H9 (cell line): ENCODE results near the gene STAP2. TPM values are rescaled to one million over a fixed set of nuclear protein-coding genes. Genes with fewer than 3 reads are reported as not detected.

Source experiments
- DNase-seq: peaks from one replicate; pipeline ENCODE4 v3.0.0-alpha.2; 2017
- H2AFZ ChIP-seq: one replicate; pipeline ENCODE4 v1.6.1; 2013; ENCODE audit warnings: mild to moderate bottlenecking, low read length, control low read depth, moderate library complexity
- H2AK5ac ChIP-seq: 2 replicates; pipeline ENCODE4 v1.6.1; 2013; ENCODE audit warnings: low read length, control low read depth, mixed read lengths; ENCODE audit not compliant: insufficient read length
- H2BK120ac ChIP-seq: one replicate; pipeline ENCODE4 v1.6.1; 2013; ENCODE audit warnings: low read depth, mild to moderate bottlenecking, low read length, control low read depth, inconsistent platforms; ENCODE audit not compliant: poor library complexity, severe bottlenecking
- H2BK12ac ChIP-seq: 2 replicates; pipeline ENCODE4 v1.6.1; 2013; ENCODE audit warnings: low read length, control low read depth, mixed read lengths, low read depth; ENCODE audit not compliant: insufficient read length
- H2BK15ac ChIP-seq: 2 replicates; pipeline ENCODE4 v1.6.1; 2013; ENCODE audit warnings: low read depth, low read length, control low read depth
- H2BK20ac ChIP-seq: one replicate; pipeline ENCODE4 v1.6.1; 2013; ENCODE audit warnings: low read depth, mild to moderate bottlenecking, low read length, control low read depth, inconsistent platforms; ENCODE audit not compliant: poor library complexity, severe bottlenecking
- H2BK5ac ChIP-seq: 2 replicates; pipeline ENCODE4 v1.6.1; 2013; ENCODE audit warnings: low read length, control low read depth, mixed read lengths; ENCODE audit not compliant: insufficient read length
- H3K14ac ChIP-seq: 2 replicates; pipeline ENCODE4 v1.6.1; 2013; ENCODE audit warnings: low read length, control low read depth; ENCODE audit not compliant: insufficient read depth
- H3K18ac ChIP-seq: 2 replicates; pipeline ENCODE4 v1.6.1; 2013; ENCODE audit warnings: low read depth, mild to moderate bottlenecking, mixed read lengths, low read length, control low read depth; ENCODE audit not compliant: insufficient read length
- H3K23ac ChIP-seq: 2 replicates; pipeline ENCODE4 v1.6.1; 2013; ENCODE audit warnings: low read length, control low read depth, mixed read lengths, low read depth; ENCODE audit not compliant: insufficient read length
- H3K23me2 ChIP-seq: 2 replicates; pipeline ENCODE4 v1.6.1; 2013; ENCODE audit warnings: low read depth, mild to moderate bottlenecking, mixed read lengths, low read length, control low read depth; ENCODE audit not compliant: insufficient read length, poor library complexity, severe bottlenecking
- H3K27ac ChIP-seq: 2 replicates; pipeline ENCODE4 v1.5.1; 2013; ENCODE audit warnings: low read length, control low read depth, mixed read lengths, low read depth; ENCODE audit not compliant: insufficient read length
- H3K27me3 ChIP-seq: 2 replicates; pipeline ENCODE4 v1.6.1; 2013; ENCODE audit warnings: low read length, control low read depth, inconsistent platforms; ENCODE audit not compliant: insufficient read depth
- H3K4ac ChIP-seq: 2 replicates; pipeline ENCODE4 v1.6.1; 2013; ENCODE audit warnings: low read depth, mild to moderate bottlenecking, control low read depth, inconsistent platforms, low read length, moderate library complexity
- H3K4me1 ChIP-seq: 2 replicates; pipeline ENCODE4 v1.6.1; 2013; ENCODE audit warnings: low read length, control low read depth, inconsistent platforms; ENCODE audit not compliant: insufficient read depth
- H3K4me2 ChIP-seq: 2 replicates; pipeline ENCODE4 v1.6.1; 2013; ENCODE audit warnings: low read length, control low read depth, mixed read lengths; ENCODE audit not compliant: insufficient read length, insufficient read depth
- H3K56ac ChIP-seq: 2 replicates; pipeline ENCODE4 v1.6.1; 2013; ENCODE audit warnings: low read depth, mild to moderate bottlenecking, mixed read lengths, low read length, control low read depth; ENCODE audit not compliant: insufficient read length
- H3K79me1 ChIP-seq: 2 replicates; pipeline ENCODE4 v1.6.1; 2013; ENCODE audit warnings: low read depth, mild to moderate bottlenecking, moderate library complexity, low read length, control low read depth, inconsistent platforms; ENCODE audit not compliant: insufficient read depth, poor library complexity, severe bottlenecking
- H3K79me2 ChIP-seq: 2 replicates; pipeline ENCODE4 v1.6.1; 2013; ENCODE audit warnings: low read length, control low read depth, inconsistent platforms; ENCODE audit not compliant: insufficient read depth
- H3K9ac ChIP-seq: 2 replicates; pipeline ENCODE4 v1.6.1; 2013; ENCODE audit warnings: low read length, control low read depth, mixed read lengths; ENCODE audit not compliant: insufficient read length; ENCODE audit errors: extremely low read depth
- H3K9me3 ChIP-seq: one replicate; pipeline ENCODE4 v1.6.1; 2013; ENCODE audit warnings: low read depth, low read length, inconsistent platforms; ENCODE audit not compliant: control insufficient read depth
- H3T11ph ChIP-seq: one replicate; pipeline ENCODE4 v1.6.1; 2013; ENCODE audit warnings: mild to moderate bottlenecking, low read length, control low read depth, inconsistent platforms
- H4K20me1 ChIP-seq: one replicate; pipeline ENCODE4 v1.6.1; 2013; ENCODE audit not compliant: control insufficient read depth, insufficient read length, insufficient read depth
- H4K5ac ChIP-seq: 2 replicates; pipeline ENCODE4 v1.6.1; 2013; ENCODE audit warnings: low read depth, mild to moderate bottlenecking, mixed read lengths, low read length, control low read depth; ENCODE audit not compliant: insufficient read length
- H4K8ac ChIP-seq: replicated peaks from 2 replicates; pipeline ENCODE4 v1.6.1; 2013; ENCODE audit warnings: low read length, control low read depth, mixed read lengths, low read depth; ENCODE audit not compliant: insufficient read length
- H4K91ac ChIP-seq: 2 replicates; pipeline ENCODE4 v1.6.1; 2013; ENCODE audit warnings: low read depth, mild to moderate bottlenecking, moderate library complexity, mixed read lengths, low read length, control low read depth; ENCODE audit not compliant: insufficient read length
- H3K27ac Mint-ChIP-seq, 3 experiments: 2 replicates in 2 of 3; 3 replicates in 1 of 3; pipeline ENCODE4 v1.8.0; 2020 to 2021; ENCODE audit warnings: mixed read lengths in 3 of 3, mild to moderate bottlenecking in 1 of 3, moderate library complexity in 1 of 3
- H3K27me3 Mint-ChIP-seq: 2 replicates; pipeline ENCODE4 v1.8.0; 2021; ENCODE audit warnings: low read depth, mild to moderate bottlenecking, moderate library complexity, mixed read lengths
- H3K36me3 Mint-ChIP-seq, 3 experiments: 2 replicates in 2 of 3; 3 replicates in 1 of 3; pipeline ENCODE4 v1.8.0; 2020 to 2021; ENCODE audit warnings: low read depth in 3 of 3, mixed read lengths in 3 of 3; ENCODE audit not compliant: insufficient read depth in 1 of 3
- H3K4me1 Mint-ChIP-seq, 2 experiments: 2 replicates each; pipeline ENCODE4 v1.8.0; 2020; ENCODE audit warnings: mixed read lengths in 2 of 2
- H3K4me3 Mint-ChIP-seq, 2 experiments: 2 replicates in 1 of 2; 3 replicates in 1 of 2; pipeline ENCODE4 v1.8.0; 2020 to 2021; ENCODE audit warnings: mild to moderate bottlenecking in 2 of 2, mixed read lengths in 2 of 2, moderate library complexity in 1 of 2
- H3K9me3 Mint-ChIP-seq, 2 experiments: 2 replicates in 1 of 2; 3 replicates in 1 of 2; pipeline ENCODE4 v1.8.0; 2020; ENCODE audit warnings: mild to moderate bottlenecking in 2 of 2, mixed read lengths in 2 of 2, moderate library complexity in 1 of 2
- WGBS: extraction: QIAGEN DNeasy Blood & Tissue Kit; methylation state at CpG from one replicate; pipeline ENCODE4 v1.1.7; 2013; ENCODE audit warnings: missing lambda C conversion rate, low lambda C conversion rate, mixed read lengths; ENCODE audit not compliant: insufficient read length; ENCODE audit errors: extremely low coverage; 5-methylcytosine and 5-hydroxymethylcytosine counted together
- total RNA-seq: library from RNA; stranded (reverse); gene quantifications from 2 replicates; pipeline ENCODE4 v1.2.1, GENCODE V29; 2021
- TF ChIP-seq, protein P1 (sequence below): fragments of 200-600 bp; sonication (generic); conservative IDR thresholded peaks from 3 replicates; pipeline ENCODE4 v1.8.0; 2021; ENCODE audit warnings: antibody characterized with exemption, mild to moderate bottlenecking

STAP2 gene
- total RNA-seq, 1 experiment from 2014 or later: 20.2 TPM

- H3K9me3 Mint-ChIP-seq: no peaks in the 10 kb centered on the region
- no peak overlapping the region for H3K9ac ChIP-seq
- no peak overlapping the region for H3T11ph ChIP-seq
- H3K23me2 ChIP-seq: no peaks in the 10 kb centered on the region
- no peaks in the 10 kb centered on the region for H3K79me2 ChIP-seq
- H3K4me2 ChIP-seq: no peak overlapping the region
- H3K4me1 Mint-ChIP-seq: peaks cover 7 to 9% of the 10 kb centered on the region in 2 experiments; a peak in 3 of 4 replicates
- H2BK120ac ChIP-seq: no peak overlapping the region
- H2BK20ac ChIP-seq: no peak overlapping the region
- no peak overlapping the region for H3K18ac ChIP-seq
- no peak overlapping the region for H2BK15ac ChIP-seq
- peaks cover 1 to 37% (median 8%) of the 10 kb centered on the region in 3 experiments; a peak in 5 of 7 replicates for H3K36me3 Mint-ChIP-seq
- H3K27me3 Mint-ChIP-seq: peaks cover 4% of the 10 kb centered on the region
- no peak overlapping the region; the same call in 1 of the 2 replicates for H3K14ac ChIP-seq
- no peak overlapping the region for H3K27ac ChIP-seq
- H2AFZ ChIP-seq: no peak overlapping the region
- no peak overlapping the region for H4K91ac ChIP-seq
- no peak overlapping the region for H2BK12ac ChIP-seq
- H3K9me3 ChIP-seq: no peaks in the 10 kb centered on the region
- H3K23ac ChIP-seq: no peak overlapping the region
- no peak overlapping the region for H3K4me3 Mint-ChIP-seq
- TF ChIP-seq, protein P1, sequence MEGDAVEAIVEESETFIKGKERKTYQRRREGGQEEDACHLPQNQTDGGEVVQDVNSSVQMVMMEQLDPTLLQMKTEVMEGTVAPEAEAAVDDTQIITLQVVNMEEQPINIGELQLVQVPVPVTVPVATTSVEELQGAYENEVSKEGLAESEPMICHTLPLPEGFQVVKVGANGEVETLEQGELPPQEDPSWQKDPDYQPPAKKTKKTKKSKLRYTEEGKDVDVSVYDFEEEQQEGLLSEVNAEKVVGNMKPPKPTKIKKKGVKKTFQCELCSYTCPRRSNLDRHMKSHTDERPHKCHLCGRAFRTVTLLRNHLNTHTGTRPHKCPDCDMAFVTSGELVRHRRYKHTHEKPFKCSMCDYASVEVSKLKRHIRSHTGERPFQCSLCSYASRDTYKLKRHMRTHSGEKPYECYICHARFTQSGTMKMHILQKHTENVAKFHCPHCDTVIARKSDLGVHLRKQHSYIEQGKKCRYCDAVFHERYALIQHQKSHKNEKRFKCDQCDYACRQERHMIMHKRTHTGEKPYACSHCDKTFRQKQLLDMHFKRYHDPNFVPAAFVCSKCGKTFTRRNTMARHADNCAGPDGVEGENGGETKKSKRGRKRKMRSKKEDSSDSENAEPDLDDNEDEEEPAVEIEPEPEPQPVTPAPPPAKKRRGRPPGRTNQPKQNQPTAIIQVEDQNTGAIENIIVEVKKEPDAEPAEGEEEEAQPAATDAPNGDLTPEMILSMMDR: no peak
- DNase-seq: peak; percentile 67
- no peak overlapping the region for H3K56ac ChIP-seq
- no peak overlapping the region for H3K4ac ChIP-seq
- no peaks in the 10 kb centered on the region; the same call in 1 of the 2 replicates for H3K4me1 ChIP-seq
- H3K27me3 ChIP-seq: no peaks in the 10 kb centered on the region
- no peak overlapping the region for H4K8ac ChIP-seq
- H4K20me1 ChIP-seq: no peaks in the 10 kb centered on the region
- no peak overlapping the region for H2BK5ac ChIP-seq
- H4K5ac ChIP-seq: no peak overlapping the region
- H2AK5ac ChIP-seq: no peak overlapping the region
- no peak overlapping the region; a peak in 1 of 7 replicates for H3K27ac Mint-ChIP-seq
- no CpG with 5 or more reads among the region's 50 CpGs for WGBS
- no peaks in the 10 kb centered on the region for H3K79me1 ChIP-seq
Measured at GRCh38 chr19:4361152-4362046, 22.8 kb upstream of the STAP2 start.
